IPS-11a (cell line): ENCODE results near the gene RASSF5.
"Not testable (repeated sequence)": the region's sequence is repeated elsewhere in the genome, so short reads cannot be mapped to it uniquely, and the experiment has no call there.

Experiments used
- H3K4me3 ChIP-seq: one replicate; pipeline ENCODE4 v1.5.1; 2013; ENCODE audit warnings: low read depth, low read length, control low read depth

Gene RASSF5

DNA sequence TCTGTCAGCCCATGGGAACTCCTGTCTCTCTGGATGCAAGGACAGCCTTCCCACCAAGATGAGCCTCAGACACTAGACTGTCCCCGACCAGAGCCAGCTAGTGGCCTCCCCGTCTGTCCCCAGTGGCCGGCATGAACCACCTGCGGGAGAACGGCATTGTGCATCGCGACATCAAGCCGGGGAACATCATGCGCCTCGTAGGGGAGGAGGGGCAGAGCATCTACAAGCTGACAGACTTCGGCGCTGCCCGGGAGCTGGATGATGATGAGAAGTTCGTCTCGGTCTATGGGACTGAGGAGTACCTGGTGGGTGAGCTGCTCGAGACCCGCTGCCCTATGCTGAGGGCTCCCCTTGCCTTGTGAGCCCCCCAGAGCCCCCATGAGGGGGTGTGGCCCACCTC is 31.3 kb upstream of the RASSF5 start:
- H3K4me3 ChIP-seq = no peak overlapping the region

DNA sequence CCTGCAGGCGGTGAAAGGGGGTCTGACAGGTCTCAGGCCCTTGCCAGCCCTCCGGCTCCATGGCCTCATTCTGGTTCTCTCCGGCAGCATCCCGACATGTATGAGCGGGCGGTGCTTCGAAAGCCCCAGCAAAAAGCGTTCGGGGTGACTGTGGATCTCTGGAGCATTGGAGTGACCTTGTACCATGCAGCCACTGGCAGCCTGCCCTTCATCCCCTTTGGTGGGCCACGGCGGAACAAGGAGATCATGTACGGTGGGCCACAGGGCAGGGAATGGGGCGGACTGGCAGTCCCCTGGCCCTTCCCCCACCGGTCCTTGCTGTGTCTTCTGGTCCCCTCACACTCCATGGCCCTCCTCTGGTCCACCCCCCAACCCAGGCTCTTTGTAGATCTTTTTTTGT is 30.7 kb upstream of the RASSF5 start:
- no peak overlapping the region for H3K4me3 ChIP-seq

DNA sequence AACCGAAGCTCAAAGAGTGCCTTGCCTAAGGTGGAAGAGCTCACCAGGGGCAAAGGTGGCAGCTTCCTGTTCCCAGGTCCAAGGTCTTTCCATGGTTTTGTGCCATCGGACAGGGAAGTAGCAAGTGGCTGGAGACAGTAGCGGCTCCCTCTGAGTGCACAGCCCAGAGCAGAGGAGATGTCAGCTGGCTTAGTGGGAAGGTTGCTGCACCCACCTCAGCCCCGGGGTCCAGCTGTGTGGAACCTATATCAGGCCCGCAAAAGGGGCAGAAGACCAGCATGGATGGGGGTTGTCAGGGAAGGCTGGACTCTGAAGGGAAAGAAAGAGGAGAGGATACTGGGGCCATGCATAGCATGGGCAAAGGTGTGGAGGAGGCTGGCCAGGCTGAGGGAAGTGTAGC is 30.2 kb upstream of the RASSF5 start:
- H3K4me3 ChIP-seq = no peak overlapping the region

- no peak overlapping the region for H3K4me3 ChIP-seq
Measured at GRCh38 chr1:206477581-206478380, 29.6 kb upstream of the RASSF5 start.

GRCh38 chr1:206478746-206479145 is 28.6 kb upstream of the RASSF5 start:
- no peak overlapping the region for H3K4me3 ChIP-seq

DNA sequence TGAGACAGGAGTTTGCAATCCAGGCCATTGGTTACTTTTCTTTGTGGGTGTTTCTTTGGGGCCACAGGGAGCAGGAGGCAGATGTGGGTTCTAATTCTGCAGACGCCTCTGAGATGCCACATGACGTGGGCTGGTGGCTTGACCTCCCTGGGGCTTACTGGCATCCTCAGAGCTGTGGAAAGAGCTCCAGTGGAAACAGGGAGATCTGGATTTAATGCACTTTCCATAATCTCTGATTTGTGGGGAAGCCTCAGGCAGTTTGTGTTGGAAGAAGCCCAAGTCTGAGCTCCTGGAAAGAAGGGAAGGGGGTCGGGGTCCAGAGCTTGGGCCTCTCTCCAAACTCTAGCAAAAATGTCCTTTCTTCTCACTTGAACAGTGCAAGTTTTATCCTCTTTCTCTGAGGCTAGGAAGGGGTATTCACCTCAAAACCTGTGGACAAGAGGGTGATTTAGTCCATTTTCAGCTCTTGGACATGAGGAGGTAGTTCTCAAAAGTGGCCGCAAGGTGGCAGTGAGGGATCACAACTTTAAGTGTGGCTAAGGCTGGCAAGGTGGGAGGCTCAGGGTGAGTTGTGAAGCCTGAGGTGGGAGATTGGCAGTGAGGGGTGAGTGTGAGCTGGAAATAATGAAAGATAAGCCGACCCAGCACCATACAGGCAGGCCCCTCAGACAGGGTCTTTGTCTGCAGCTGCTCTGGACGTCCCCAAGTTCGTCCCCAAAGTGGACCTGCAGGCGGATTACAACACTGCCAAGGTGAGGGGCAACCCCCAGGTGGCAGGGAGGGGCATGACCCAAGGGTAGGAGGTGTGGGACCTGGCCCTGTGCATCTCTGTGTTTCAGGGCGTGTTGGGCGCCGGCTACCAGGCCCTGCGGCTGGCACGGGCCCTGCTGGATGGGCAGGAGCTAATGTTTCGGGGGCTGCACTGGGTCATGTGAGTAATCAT is 27.9 kb upstream of the RASSF5 start:
- no peak overlapping the region for H3K4me3 ChIP-seq

GRCh38 chr1:206480211-206480610 is 27.1 kb upstream of the RASSF5 start:
- no peak overlapping the region for H3K4me3 ChIP-seq

DNA sequence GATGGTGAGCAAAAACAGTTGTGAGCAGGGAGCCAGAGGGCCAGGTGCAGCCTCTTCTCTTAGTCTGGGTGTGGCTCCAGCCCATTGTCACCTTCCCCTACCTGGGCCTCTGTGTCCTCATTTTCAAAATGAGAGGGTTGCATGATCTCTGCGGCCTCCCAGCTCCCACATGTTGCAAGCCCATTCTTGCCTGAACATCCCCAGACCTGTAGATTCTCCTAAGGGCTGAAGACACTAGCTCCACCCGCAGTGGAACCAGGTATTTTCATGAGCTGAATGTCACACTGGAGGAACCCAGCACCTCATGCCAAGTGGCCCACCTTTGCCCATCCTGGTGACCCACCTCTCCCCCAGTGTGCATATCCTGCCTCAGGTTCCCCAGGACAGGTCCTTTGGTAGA is 24.7 kb upstream of the RASSF5 start:
- H3K4me3 ChIP-seq = no peak overlapping the region

DNA sequence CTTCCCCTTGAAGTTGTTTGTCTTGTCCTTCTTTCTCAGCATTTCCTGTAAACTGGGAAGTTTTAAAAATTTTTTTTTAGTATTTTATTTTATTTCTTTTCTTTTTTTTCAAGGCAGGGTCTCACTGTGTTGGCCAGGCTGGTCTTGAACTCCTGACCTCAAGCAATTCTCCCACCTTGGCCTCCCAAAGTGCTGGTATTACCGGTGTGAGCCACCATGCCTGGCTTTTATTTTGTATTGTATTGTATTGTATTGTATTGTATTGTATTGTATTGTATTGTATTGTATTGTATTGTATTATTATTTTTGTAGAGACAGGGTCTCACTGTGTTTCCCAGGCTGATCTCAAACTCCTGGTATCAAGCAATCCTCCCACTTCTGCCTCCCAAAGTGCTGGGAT is 23.5 kb upstream of the RASSF5 start:
- H3K4me3 ChIP-seq = not testable (repeated sequence)

DNA sequence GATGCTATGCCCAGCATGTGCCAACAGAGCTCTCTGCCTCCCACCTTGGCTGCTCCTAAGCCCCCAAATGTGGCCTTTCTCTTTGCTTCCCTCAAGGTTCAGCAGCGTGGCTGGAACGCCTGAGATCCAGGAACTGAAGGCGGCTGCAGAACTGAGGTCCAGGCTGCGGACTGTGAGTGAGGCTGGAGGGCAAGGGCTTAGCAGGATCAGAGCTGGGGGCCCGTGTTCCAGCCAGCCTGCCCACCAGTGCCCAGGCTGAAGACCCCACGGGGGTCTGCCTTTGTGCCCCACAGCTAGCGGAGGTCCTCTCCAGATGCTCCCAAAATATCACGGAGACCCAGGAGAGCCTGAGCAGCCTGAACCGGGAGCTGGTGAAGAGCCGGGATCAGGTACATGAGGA is 22.4 kb upstream of the RASSF5 start:
- H3K4me3 ChIP-seq = no peak overlapping the region

GRCh38 chr1:206486995-206487788 is 20.1 kb upstream of the RASSF5 start:
- no peak overlapping the region for H3K4me3 ChIP-seq

GRCh38 chr1:206487970-206488369 is 19.4 kb upstream of the RASSF5 start:
- H3K4me3 ChIP-seq = no peak overlapping the region

GRCh38 chr1:206488466-206488865 is 18.9 kb upstream of the RASSF5 start:
- no peak overlapping the region for H3K4me3 ChIP-seq

DNA sequence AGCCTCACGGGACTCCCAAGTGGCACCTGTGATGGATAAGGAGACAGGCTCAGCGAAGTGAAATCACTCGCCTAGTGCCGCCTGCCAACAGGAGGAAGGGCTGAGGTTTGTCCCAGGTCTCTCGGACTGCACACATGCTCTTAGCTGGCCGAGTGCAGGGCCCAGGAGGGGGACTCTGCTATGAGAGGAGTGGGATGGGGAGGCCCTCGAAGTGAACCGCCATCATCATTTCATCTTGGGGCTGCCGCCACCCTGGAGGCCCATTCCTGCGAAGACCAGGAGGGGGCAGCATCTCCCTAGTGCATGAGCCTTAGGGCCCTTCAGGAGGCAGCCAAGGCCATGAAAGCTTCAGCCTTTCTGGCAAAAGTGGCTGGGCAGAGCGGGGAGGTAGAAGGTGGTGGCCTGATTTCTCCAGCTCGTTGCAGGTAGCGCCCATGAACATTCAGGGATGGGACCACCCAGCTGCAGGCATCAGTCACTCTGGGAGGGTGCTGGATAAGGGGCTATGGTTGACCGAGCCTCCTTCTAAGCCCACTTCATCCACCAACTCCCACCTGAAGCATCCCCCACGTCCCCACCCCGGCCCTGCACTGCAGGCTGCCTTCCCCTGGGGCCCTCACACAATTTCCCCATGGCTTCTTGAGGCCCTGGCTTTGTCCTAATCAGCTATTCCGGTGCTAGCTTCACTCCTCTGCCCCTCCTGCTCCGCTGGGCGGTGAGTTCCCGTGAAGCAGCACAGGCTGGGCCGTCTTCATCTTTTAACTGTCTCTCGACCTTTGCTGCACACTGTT is 17.2 kb upstream of the RASSF5 start:
- H3K4me3 ChIP-seq = no peak overlapping the region

GRCh38 chr1:206490771-206491405 is 16.4 kb upstream of the RASSF5 start:
- H3K4me3 ChIP-seq = no peak overlapping the region

DNA sequence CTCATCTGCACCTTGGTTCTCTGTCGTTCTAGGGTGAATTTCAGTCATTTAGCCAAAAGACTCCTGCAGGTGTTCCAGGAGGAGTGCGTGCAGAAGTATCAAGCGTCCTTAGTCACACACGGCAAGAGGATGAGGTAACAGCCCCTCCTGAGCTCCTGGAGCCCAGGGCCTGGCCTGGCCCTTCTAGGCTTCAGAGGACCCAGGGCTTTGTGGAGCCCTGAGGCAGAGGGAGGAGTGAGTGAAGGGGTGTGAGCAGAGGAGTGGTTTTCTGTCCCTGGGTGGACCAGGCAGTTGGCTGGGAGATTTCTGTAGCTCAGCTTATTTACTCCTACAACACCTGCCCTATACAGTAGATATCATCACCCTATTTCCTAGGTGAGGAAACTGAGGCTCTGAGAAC is 15.7 kb upstream of the RASSF5 start:
- no peak overlapping the region for H3K4me3 ChIP-seq

DNA sequence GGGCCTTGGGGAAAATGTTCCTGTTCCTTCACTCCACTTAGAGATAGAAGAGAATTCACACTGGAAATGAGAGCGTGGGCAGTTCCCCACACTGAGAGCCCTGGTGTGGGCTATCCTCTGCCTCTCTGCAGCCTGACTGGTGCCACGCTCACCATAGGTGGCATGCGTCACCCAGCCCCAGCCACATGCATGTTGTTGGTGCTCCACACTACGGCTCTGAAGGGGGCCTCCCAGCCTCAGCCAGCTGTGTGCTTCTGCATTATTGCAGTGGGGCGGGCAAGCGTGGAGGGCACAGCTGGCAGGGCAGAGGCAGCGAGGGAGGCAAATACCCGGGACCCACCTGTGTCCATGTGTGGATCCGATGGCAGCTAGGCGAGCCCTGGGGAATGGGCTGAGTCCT is 14.7 kb upstream of the RASSF5 start:
- H3K4me3 ChIP-seq = no peak overlapping the region

GRCh38 chr1:206493279-206493678 is 14.1 kb upstream of the RASSF5 start:
- no peak overlapping the region for H3K4me3 ChIP-seq

DNA sequence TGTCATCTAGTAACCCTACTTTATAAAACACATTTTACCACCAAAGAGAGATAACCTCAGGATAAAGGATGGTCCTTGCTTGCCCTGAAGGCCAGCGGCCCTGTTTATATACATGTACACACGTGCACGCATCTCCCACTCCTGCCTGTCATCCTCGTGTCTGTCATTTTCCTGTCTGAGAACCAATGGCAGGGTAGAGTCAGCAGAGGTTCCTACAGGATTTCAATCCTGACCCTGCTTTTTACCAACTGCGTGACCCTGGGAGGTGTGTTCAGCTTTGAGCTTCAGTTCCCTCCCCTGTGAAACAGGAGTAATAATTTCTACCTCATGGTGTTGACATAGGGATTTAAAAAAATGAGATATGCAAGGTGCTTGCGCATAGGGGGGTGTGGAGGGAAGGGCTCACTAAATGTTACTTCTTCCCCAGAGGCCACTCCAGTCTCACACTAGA is 12.3 kb upstream of the RASSF5 start:
- H3K4me3 ChIP-seq = no peak overlapping the region

- no peak overlapping the region for H3K4me3 ChIP-seq
Measured at GRCh38 chr1:206495493-206496046, 11.8 kb upstream of the RASSF5 start.
